Activated T-cell treated with anti-CD3 and anti-CD28 coated beads, Interleukin-2, amount 50 U/mL, for 1 hour (primary cell): ENCODE measurements around the gene AKAP8.
A peak's percentile ranks its signal among the peaks of the same experiment; 100 is the strongest.
"Not testable (repeated sequence)": the region's sequence is repeated elsewhere in the genome, so short reads cannot be mapped to it uniquely, and the experiment has no call there.

ENCODE experiments used
- DNase-seq: peaks from one replicate; pipeline ENCODE4 v3.0.0-alpha.2; 2020

Gene AKAP8

GRCh38 chr19:15379083-15379998, at the start of gene AKAP8:
AKAP8 (minus strand) TSS chr19:15379787; CDS start chr19:15379731, 56 bp downstream.
- DNase-seq = peak; percentile 98

DNA sequence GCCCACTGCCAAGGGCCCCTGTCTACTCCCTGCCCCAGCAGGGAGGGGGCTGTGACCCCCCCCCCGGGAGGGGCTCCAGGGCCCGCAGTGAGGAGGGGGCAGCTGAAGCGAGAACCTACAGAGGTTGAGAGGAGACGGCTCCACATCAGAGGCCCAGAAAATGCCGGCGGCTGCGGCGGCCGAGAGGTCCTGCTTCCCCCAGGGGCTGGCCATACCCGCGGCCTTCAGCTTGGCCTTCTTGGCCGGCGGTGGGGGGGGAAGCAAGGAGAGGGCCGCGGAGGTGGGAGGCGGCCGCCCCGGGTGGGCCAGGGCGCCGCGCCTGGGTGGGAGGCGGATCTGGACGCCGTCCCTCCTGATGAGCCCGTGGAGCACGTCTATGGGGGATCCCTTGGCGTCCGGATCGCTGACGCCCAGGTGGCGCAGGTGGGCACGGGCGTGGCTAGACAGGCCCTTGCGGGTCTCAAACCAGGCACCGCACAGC, 48.4 kb upstream of the AKAP8 start:
- DNase-seq = no peak

GRCh38 chr19:15427350-15427700, 47.7 kb upstream of the AKAP8 start:
- no peak for DNase-seq

DNA sequence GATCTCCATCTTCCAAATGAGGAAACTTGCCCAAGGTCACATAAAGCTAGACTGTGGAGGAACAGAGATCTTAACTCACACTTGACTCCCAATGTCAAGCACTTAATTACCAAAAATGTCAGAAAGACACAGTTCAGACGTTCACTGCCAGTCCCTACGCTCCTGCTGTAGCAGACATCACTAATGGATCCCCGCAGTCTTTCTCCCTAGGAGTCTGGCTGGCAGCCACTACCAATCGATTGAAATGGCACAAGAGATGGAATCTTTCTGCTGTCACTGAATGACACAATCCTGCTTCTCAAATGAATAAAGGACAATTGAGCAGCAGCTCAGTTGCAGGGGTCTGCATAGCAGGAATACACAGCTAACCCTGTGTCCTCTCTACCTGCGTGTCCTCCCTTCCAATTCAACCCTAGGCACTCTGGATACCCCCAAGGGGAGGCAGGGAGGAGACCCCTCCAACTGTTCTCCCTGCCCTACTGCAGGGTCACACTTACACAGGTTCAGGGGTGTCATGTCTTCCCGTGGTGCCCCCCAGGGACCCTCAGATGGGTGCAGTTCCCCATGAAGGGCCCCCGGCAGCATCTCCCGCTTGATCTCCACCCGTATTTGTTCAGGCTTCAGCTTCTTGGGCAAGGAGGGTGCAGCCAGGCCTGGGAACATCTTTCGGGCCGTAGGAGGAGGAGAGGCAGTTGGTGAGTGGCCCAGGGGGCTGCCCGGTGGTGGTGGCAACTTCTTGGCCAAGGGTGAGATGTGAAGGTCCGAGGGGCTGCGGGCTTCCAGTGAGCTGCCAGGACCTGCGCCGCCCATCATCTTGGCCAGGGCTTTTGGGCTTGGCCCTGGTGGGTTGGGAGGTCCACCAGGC, 47.1 kb upstream of the AKAP8 start:
- no peak for DNase-seq

DNA sequence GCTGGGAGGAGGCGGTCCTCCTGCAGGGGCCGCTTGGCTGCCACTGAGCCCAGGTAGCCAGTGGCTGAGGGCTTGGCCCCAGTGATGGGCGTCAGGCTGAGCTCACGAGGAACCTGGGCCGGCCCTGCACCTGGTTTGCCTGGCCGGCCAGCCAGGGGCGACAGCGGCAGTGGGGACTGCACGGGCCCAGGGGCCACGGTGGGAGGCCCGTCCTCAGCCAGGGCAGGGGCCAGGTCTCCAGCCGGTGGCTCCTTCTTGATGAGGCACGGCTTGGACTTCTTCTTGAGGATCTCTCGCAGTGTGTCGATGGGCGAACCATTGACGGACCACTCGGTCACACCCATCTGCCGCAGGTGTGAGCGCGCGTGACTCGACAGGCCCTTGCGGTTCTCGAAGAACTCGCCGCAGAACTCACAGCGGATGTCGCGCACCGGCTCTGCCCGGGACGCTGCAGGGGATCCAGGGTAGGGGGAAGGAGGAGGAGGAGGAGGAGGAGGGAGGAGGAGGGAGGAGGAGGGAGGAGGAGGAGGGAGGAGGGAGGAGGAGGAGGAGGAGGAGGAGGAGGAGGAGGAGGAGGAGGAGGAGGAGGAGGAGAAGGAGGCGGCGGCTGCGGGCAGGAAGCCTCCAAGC, 45.8 kb upstream of the AKAP8 start:
- no peak for DNase-seq

- DNase-seq = no peak
These were observed 45.2 kb upstream of the AKAP8 start for GRCh38 chr19:15424692-15425272.

DNA sequence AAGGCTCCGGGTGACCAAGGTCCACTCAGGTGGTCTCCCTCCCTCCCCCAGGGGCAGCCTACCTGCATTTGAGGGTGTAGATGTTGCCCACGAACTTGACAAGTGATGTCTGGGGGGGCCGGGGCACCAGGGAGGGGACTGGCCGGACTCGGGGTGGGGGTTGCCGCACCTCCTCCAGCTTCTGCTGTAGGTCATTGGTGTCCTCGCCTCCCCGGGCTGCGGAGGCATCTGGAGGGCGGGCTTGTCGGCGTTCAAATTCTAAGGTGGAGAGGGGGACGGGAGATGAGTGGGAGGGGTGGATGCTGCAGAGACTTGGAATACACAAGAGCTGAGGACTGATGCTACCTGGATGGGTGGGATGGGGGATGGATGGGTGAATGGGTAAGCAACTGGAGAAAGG, 44.5 kb upstream of the AKAP8 start:
- no peak for DNase-seq

- no peak for DNase-seq
These were observed 43.5 kb upstream of the AKAP8 start for GRCh38 chr19:15423130-15423529.

- no peak for DNase-seq
These were observed 42.9 kb upstream of the AKAP8 start for GRCh38 chr19:15422296-15423075.

DNA sequence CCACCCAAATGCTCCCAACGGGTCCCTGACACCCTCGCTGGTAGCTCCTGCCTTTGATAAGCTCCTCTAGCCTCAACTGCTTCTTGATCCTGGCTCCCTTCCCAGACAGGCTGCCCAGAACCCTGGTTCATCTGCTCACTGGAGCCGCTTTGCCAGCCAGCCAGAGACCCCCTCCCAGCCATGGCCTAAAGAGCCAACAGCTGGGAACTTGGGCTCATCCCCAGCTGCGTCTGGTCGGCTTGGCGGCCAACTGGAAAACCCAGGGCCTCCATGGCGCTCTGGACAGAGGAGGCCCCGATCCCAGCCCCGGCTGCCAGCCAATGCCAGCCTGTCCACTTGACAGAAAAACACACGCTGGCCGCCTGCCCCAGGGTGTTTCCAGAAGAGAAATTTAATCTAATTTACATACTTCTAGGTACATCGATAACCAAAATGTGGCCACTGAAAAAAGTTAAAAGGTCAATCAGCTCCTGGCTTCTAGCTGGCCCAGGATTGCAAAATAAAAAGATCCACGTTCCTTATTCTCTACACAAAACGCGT, 42.2 kb upstream of the AKAP8 start:
- no peak for DNase-seq

- DNase-seq = no peak
These were observed 41.6 kb upstream of the AKAP8 start for GRCh38 chr19:15421136-15421695.

- no peak for DNase-seq
These were observed 39.9 kb upstream of the AKAP8 start for GRCh38 chr19:15419413-15420025.

DNA sequence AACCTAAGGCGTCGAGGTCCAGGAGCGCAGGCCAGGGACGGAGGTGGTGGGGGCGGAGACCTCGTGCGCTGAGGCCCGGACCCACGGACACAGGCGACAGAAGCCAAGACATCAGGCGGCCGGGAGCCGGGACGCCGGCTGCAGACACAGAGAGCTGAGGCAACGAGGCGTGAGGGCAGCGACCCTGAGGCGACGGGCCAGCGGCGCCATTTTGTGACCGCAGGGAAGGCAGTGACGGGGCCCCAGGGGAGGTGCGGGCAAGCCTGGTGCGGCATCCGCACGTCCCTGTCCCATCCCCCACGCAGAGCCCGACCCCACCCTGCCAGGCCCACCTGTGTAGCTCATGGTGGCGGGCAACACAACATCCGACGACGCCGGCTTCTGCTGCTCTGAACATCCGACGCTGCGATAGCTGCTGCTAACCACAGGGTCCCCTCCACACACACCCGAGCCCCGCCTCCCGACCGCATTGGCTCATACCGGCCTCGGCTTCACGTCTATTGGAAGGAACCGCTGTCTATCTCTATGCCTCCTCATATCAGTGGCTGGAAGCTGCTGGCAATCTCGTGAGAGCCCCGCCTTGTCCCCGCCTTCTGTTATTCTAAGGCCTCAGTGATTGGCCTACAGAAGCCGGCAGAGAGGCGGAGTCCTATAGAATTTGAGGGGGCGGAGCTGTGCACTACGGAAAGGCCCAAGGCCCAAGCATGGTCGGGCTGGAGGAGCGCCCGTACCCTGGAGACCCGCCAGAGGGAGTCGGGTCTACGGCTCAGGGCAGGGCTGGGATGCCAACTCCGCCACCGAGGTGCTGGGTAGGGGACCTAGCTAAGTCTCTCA, 39.2 kb upstream of the AKAP8 start, which contains the start of gene AKAP8L:
TSS of gene AKAP8L (minus strand) at position 410 of the 834 bp plus-strand sequence. CDS start at position 345, 65 bp downstream.
- DNase-seq = peak; percentile 94

- DNase-seq = no peak
These were observed 38.6 kb upstream of the AKAP8 start for GRCh38 chr19:15418231-15418578.

GRCh38 chr19:15417699-15418098, 38.1 kb upstream of the AKAP8 start:
- no peak for DNase-seq

GRCh38 chr19:15412832-15413231, 33.2 kb upstream of the AKAP8 start:
- no peak for DNase-seq

- not testable (repeated sequence) for DNase-seq
These were observed 31.8 kb upstream of the AKAP8 start for GRCh38 chr19:15411351-15411750.

- no peak for DNase-seq
These were observed 25.2 kb upstream of the AKAP8 start for GRCh38 chr19:15404780-15405211.

DNA sequence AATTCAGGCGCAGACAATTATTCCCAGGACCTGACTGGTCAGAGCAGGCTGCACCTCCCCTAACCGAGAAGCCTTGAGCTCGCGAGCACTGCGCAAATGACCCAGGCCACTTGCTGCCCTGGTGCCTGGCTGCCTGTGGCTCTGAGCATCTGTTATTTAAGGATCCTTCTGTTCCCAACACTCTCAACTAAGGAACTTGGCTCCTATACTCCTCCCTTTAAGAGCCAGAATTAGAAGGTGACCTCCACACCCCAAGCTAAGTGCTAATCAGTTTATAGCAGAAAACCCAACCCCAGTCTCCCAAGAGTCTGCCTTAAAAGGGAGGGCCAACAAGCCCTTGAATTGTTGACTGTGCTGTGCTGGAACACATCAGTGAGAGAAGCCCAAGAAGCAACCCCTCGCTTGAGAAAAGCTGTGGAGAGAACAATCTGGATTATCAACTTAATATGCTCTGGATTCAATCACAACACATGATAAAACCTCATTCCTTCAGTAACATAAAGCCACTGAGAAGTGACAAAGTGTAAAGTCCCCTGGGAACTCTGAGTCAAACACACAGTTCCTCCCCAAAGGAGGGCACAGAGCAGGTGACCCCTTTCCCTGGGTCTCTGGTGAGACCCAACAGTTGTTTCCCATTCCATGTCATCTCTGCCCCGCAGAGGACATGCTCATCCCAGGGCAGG, 24.7 kb upstream of the AKAP8 start:
- no peak for DNase-seq
